HEK293T (cell line): ENCODE results near the gene HIVEP3.

ENCODE experiments used
- ARNT ChIP-seq: fragments of 450-650 bp; IDR thresholded peaks from 2 replicates; pipeline ENCODE4 v1.6.1; 2017; ENCODE audit warnings: mild to moderate bottlenecking
- CTBP1 ChIP-seq: fragments of 450-650 bp; IDR thresholded peaks from 2 replicates; pipeline ENCODE4 v1.6.1; 2016; ENCODE audit warnings: borderline replicate concordance
- FOXA1 ChIP-seq: fragments of 450-650 bp; IDR thresholded peaks from 2 replicates; pipeline ENCODE4 v1.6.1; 2016; ENCODE audit warnings: mild to moderate bottlenecking
- FOXK2 ChIP-seq: fragments of 450-650 bp; IDR thresholded peaks from 2 replicates; pipeline ENCODE4 v1.6.1; 2016; ENCODE audit warnings: mild to moderate bottlenecking
- HDGF ChIP-seq: fragments of 450-650 bp; IDR thresholded peaks from 2 replicates; pipeline ENCODE4 v1.6.1; 2017; ENCODE audit warnings: antibody characterized with exemption, borderline replicate concordance
- ZNF384 ChIP-seq: fragments of 450-650 bp; IDR thresholded peaks from 2 replicates; pipeline ENCODE4 v1.6.1; 2016

DNA sequence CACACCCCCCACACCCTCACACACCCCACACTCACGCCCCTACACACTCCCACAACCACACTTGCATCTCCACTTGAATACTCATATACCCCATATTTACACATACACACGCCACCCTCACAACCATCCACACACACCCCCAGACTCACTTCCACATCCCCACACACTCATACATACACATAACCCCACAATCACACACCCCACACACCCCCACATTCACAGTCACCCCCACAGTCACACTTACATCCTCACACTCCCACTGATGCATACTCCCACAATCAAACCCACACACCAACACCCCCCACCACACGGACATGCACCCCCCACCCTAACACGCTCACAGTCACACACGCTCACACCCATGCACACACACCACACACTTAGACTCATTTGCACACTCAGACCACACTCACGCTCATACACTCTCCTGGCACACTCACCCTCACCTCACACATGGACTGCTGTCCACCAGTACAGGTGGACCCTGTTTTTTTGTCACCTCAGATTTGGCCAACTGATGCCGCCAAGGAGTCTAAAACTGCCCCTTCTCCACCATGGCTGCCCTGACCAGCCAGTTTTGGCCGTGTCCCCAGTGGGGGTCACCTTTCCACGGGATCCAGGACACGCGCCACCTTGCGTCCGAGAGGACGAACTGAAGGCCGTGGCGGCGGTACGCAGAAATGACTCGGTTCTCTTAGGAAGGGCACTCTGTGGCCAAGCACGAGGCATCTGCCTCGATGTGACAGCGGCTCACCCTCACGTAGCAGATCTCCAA lies 388.9 kb downstream of the HIVEP3 start:
- TF ChIP-seq FOXA1 (no peak), FOXK2 (no peak), ZNF384 (no peak), CTBP1 (no peak), ARNT (no peak), HDGF (no peak)
